ENCODE results near the gene GLG1. TPM values are rescaled to one million over a fixed set of nuclear protein-coding genes. Genes with fewer than 3 reads are reported as not detected.
A peak's percentile ranks its signal among the peaks of the same experiment; 100 is the strongest.

Gene GLG1
- total and polyA plus RNA-seq, 2 donors (not counting 3 experiments of a cell fraction or from before 2014, with no cell fraction given), result 86.3 to 165 TPM

DNA sequence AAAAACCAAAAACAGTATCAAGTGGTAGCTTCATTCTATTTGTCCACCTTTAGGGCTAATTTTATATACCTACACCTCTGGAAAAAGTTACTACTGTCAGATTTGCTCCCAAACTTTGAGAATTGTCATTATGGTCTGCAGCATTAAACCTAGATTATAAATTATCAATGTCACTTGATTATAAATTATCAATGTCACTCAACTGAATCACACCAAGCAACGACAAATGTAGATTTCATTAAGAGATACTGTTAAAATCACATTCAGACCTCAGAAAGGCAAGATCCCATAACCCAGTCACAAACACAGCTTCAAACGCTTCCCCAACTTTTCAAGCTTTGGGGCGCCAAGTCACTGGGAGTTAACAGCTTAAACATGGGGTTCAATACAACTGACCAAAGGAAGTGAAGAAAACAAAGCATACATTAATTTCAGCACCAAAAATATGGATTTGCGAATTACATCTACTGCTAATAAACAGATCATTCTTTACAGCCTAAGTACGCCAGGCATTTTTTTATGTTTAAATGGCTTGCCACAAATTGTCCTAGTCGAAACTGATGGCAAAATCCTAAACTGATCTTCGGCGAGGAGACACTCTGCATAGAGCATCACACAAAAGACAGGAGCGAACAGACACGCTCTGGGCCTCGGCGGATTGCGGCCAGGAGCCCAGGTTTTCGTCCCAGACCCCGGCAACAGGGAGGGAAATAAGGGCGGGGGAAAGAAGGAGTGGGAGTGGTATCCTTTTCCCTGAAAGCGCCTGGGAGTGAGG is 981 bp downstream of the GLG1 start:
- POLR2A ChIA-PET, result interaction anchor here (0.7 to 1.2 kb wide), 2 partner anchors 13 to 445 kb away, joined by 3 to 14 read pairs; no protein-coding TSS in a partner anchor

More for the DNA sequence above, 981 bp downstream of the GLG1 start:
- Histone ChIP-seq H3K9me3 (replicated peaks; ENCODE audit: control insufficient read depth, insufficient read depth, low read length) (no peaks in the 10 kb centered on the region), H4K20me1 (replicated peaks; ENCODE audit: control insufficient read depth, extremely low read depth, insufficient read depth, low read length) (no peaks in the 10 kb centered on the region), H3K9ac (replicated peaks; ENCODE audit: extremely low read depth, insufficient read depth, low read length) (peak overlapping the region; percentile 91), H3K9me1 (replicated peaks; ENCODE audit: control insufficient read depth, extremely low read depth, insufficient read depth, low read length) (no peaks in the 10 kb centered on the region), H3K27me3 (ENCODE audit: control insufficient read depth in 2 of 2, insufficient read depth in 2 of 2, low read length in 2 of 2) (no peaks in the 10 kb centered on the region), H3K4me3 (replicated peaks in 1 of 3; ENCODE audit: insufficient read depth in 1 of 3, low read depth in 1 of 3, low read length in 3 of 3) (peak overlapping the region; percentile 79 to 86 (median 85)), H2AFZ (ENCODE audit: low read depth, low read length) (peak overlapping the region; percentile 81), H3K36me3 (ENCODE audit: control insufficient read depth in 2 of 2, extremely low read depth in 1 of 2, insufficient read depth in 2 of 2, low read length in 2 of 2) (no peaks in the 10 kb centered on the region), H3K79me2 (ENCODE audit: control insufficient read depth, insufficient read depth, low read length) (peaks cover 55% of the 10 kb centered on the region), H3K4me2 (ENCODE audit: insufficient read depth, low read length) (peak overlapping the region; percentile 95), H3K27ac (ENCODE audit: insufficient read depth, low read depth, low read length) (peak overlapping the region; percentile 66), H3K4me1 (ENCODE audit: control insufficient read depth, extremely low read depth, insufficient read depth, low read length) (peaks cover 31% of the 10 kb centered on the region)
- no peak for DNase-seq (ENCODE audit: low read depth, low spot score)
- TSS peak; percentile 38 for BruUV-seq (replicated peaks)
- dilution Hi-C loops (cut with MboI; ENCODE audit: extremely low pct_ligation_motif_present, low sequenced_read_pairs) (no loop called here), intact Hi-C loops (cut with micrococcal nuclease) (loop anchor here (2.0 to 5.0 kb wide), 3 partner anchors 104 to 309 kb away; partner anchors contain the start of gene PSMD7)
- FAIRE-seq, result peak; percentile 66
- CTCF ChIA-PET, result interaction anchor here (0.8 to 1.1 kb wide), 3 partner anchors 13 to 62 kb away, joined by 3 to 4 read pairs (median 4); no protein-coding TSS in a partner anchor
- no peak for TF ChIP-seq MYC (IDR thresholded peaks at IDR 0.05; ENCODE audit: low read depth, low read length)
- TF ChIP-seq POLR2AphosphoS5 (IDR thresholded peaks at IDR 0.05; ENCODE audit: insufficient read depth, low read depth, low read length), result no peak
- TF ChIP-seq, protein P1, sequence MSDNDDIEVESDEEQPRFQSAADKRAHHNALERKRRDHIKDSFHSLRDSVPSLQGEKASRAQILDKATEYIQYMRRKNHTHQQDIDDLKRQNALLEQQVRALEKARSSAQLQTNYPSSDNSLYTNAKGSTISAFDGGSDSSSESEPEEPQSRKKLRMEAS (IDR thresholded peaks at IDR 0.05; ENCODE audit: insufficient read depth, insufficient read length), result no peak
- no peak for TF ChIP-seq EZH2 (IDR thresholded peaks at IDR 0.05; ENCODE audit: borderline replicate concordance, low read depth, low read length, severe bottlenecking)
- TF ChIP-seq FOS (IDR thresholded peaks at IDR 0.05; ENCODE audit: borderline replicate concordance, insufficient read depth, low read length), result no peak
- no peak for TF ChIP-seq JUN (IDR thresholded peaks at IDR 0.05; ENCODE audit: borderline replicate concordance, insufficient read depth, insufficient read length, low read depth)
- no peak for TF ChIP-seq GATA2 (IDR thresholded peaks at IDR 0.05; ENCODE audit: insufficient read depth, insufficient read length, low read depth, low read length)
- no peak for TF ChIP-seq POLR2A (IDR thresholded peaks at IDR 0.05; ENCODE audit: low read depth, low read length)
- TF ChIP-seq, protein P2, sequence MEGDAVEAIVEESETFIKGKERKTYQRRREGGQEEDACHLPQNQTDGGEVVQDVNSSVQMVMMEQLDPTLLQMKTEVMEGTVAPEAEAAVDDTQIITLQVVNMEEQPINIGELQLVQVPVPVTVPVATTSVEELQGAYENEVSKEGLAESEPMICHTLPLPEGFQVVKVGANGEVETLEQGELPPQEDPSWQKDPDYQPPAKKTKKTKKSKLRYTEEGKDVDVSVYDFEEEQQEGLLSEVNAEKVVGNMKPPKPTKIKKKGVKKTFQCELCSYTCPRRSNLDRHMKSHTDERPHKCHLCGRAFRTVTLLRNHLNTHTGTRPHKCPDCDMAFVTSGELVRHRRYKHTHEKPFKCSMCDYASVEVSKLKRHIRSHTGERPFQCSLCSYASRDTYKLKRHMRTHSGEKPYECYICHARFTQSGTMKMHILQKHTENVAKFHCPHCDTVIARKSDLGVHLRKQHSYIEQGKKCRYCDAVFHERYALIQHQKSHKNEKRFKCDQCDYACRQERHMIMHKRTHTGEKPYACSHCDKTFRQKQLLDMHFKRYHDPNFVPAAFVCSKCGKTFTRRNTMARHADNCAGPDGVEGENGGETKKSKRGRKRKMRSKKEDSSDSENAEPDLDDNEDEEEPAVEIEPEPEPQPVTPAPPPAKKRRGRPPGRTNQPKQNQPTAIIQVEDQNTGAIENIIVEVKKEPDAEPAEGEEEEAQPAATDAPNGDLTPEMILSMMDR (IDR thresholded peaks at IDR 0.05; ENCODE audit: extremely low read depth in 1 of 2, insufficient read depth in 1 of 2, low read depth in 1 of 2, low read length in 2 of 2), result no peak

All from endothelial cell of umbilical vein (primary cell).